Omental fat pad (tissue), 4 donors: ENCODE measurements around the gene KIF20A. TPM values are rescaled to one million over a fixed set of nuclear protein-coding genes. Genes with fewer than 3 reads are reported as not detected.

Experiments
- ATAC-seq: fragments of 150-250 bp; one replicate; pipeline ENCODE4 v1.9.1; 2016; ENCODE audit warnings: mild to moderate bottlenecking, moderate library complexity; ENCODE audit not compliant: low FRiP score
- DNase-seq: peaks from one replicate; pipeline ENCODE4 v3.0.0-alpha.2; 2019; ENCODE audit warnings: low spot score
- CTCF ChIP-seq, 3 donors: fragments of 450-650 bp; IDR thresholded peaks; one replicate each; pipeline ENCODE4 v1.5.1; 2016 to 2017; ENCODE audit warnings: antibody characterized with exemption in 3 of 3, mild to moderate bottlenecking in 3 of 3, moderate library complexity in 2 of 3
- total RNA-seq, 4 donors: library from RNA; depleted of rRNA; stranded (reverse); fragments of >200 nt; gene quantifications; one replicate each; pipeline ENCODE4 v1.1.0, GENCODE V29; 2016

Gene KIF20A
- total RNA-seq, 4 donors from 2014 or later = 0.37 to 3.2 (median 3.0) TPM; not detected in 1

GRCh38 chr5:138163721-138164120, 15.2 kb upstream of the KIF20A start:
- ATAC-seq (no peak), DNase-seq (no peak)
- TF ChIP-seq CTCF (IDR thresholded peaks at IDR 0.05) = no peak

GRCh38 chr5:138169124-138169523, 9.8 kb upstream of the KIF20A start:
- ATAC-seq (no peak), DNase-seq (no peak)
- no peak for TF ChIP-seq CTCF (IDR thresholded peaks at IDR 0.05)

- DNase-seq = no peak
- TF ChIP-seq CTCF (IDR thresholded peaks at IDR 0.05) = no peak
- ATAC-seq = no peak
Measured at GRCh38 chr5:138170299-138170698, 8.6 kb upstream of the KIF20A start.

GRCh38 chr5:138177941-138178515, 884 bp upstream of the KIF20A start:
- no peak for ATAC-seq
- no peak for DNase-seq
- TF ChIP-seq CTCF (IDR thresholded peaks at IDR 0.05) = no peak

- no peak for DNase-seq
- TF ChIP-seq CTCF (IDR thresholded peaks at IDR 0.05) = no peak
- no peak for ATAC-seq
Measured at GRCh38 chr5:138179277-138179857, 455 bp downstream of the KIF20A start.

- no peak for TF ChIP-seq CTCF (IDR thresholded peaks at IDR 0.05)
- no peak for ATAC-seq
- no peak for DNase-seq
Measured at GRCh38 chr5:138180183-138180782, 1.4 kb downstream of the KIF20A start.

GRCh38 chr5:138180841-138181240, 1.9 kb downstream of the KIF20A start:
- no peak for ATAC-seq

More at GRCh38 chr5:138180841-138181240, 1.9 kb downstream of the KIF20A start:
- no peak for TF ChIP-seq CTCF (IDR thresholded peaks at IDR 0.05)
- DNase-seq = no peak
